GM15510 (cell line): ENCODE results near the gene ZNFX1.

Experiments used
- POLR2A ChIP-seq: IDR thresholded peaks from 3 replicates; pipeline ENCODE4 v1.6.1; 2011; ENCODE audit warnings: borderline replicate concordance; ENCODE audit not compliant: insufficient read length; ENCODE audit errors: extremely low read depth

Gene ZNFX1

DNA sequence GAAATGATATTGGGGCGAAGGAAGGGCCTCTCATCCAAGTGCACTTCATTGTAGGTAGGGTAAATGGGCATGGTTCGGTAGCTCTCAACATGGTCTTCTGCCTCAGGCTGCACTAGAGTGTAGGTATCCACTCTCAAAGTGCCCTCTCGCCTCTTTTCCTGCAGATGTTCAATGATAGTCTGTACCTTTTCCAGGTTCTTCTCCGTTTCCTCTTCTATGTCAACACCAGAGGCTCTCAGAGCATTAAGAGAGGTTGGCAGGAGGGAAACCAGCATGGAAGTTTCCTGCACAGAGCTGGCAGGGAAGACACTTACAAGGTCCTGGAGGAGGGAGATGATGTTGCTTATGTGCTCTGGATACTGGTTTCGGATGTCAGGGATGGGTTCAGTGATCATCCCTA lies 7.1 kb downstream of the ZNFX1 start:
- TF ChIP-seq POLR2A, result no peak

DNA sequence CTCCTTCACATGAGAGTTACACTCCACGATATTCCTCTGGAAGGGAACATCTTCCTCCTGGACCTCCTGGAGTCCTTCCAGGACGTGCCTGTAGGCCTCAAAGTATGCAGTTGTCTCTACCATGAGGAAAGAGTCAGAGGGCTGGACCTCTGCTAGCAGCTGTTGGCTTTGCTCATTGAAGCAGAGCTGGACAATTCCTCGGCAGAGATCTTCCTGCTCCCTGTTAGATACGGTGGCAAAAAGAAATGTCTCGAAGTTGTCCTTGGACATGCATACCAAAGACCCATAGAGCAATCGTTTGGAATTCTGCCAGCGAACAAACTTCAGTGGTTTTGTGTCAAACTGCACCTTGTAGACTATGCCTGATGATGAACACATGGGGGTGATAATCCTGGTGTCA lies 7.7 kb downstream of the ZNFX1 start:
- TF ChIP-seq POLR2A, result no peak

DNA sequence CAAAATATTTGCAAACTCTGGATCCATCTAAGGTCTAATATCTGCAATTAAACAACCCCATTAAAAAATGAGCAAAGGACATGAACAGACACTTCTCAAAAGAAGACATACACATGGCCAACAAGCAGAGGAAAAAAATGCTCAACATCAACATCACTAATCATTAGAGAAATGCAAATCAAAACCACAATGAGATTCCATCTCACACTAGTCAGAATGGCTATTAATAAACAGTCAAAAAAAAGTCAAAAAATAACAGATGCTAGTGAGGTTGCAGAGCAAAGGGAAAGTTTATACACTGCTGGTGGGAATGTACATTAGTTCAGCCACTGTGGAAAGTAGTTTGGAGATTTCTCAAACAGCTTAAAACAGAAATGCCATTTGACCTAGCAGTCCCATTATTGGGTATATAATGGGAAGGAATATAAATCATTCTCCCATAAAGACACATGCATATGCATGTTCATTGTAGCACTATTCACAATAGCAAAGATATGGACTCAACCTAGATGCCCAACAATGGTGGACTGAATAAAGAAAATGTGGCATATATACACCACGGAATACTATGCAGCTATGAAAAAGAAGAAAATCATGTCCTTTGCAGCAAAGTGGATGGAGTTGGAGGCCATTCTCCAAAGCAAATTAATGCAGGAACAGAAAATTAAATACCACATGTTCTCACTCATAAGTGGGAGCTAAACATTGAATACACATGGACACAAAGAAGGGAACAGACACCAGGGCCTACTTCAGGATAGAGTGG lies 9.1 kb downstream of the ZNFX1 start:
- no peak for TF ChIP-seq POLR2A

DNA sequence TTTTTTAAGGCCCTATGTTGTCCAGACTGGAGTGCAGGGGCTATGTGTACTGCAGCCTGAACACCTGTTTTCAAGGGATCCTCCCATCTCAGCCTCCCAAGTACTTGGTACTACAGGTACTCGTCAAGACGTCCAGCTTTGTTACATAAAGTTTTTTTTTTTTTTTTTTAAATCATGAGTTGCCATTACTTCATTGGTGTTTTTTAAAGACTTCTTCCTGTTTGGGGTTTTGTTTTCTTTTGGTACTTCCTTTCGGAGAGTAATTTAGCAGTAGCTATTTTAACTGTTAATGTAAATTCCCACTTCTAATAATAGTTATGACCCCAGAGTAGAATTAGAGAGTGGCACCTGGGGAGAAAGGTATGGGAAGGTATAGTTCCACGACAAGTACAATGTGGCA lies 10.5 kb downstream of the ZNFX1 start:
- TF ChIP-seq POLR2A, result no peak

DNA sequence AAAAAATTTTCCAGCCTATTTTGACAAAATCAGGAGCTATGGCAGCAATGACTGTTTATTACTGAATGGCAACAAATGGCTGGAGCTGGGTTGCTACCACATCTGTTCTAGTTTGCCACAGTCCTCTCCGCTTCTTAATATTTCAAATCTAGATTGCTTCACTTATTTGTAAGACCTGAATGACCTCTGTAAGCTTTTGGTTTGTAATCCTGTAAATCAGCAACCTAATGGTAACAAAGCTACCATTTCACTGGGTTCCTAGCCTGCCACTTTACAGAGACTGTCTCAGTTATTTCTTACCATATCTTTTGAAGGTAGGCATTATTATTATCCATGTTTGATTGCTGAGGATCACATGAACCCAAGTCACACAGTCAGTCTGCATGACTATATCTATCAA lies 15.4 kb downstream of the ZNFX1 start:
- no peak for TF ChIP-seq POLR2A

DNA sequence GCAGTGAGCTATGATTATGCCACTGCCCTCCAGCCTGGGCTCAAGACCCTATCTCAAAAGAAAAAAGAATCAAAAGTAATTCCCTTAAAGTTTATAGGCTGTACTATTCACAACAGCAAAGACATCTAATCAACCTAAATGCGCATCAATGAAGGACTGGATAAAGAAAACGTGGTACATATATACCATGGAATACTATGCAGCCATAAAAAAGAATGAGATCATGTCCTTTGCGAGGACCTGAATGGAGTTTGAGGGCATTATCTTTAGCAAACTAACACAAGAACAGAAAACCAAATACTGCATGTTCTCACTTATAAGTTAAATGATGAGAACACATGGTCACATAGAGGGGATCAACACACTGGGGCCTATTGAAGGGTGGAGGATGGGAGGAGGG lies 16.7 kb downstream of the ZNFX1 start:
- no peak for TF ChIP-seq POLR2A

DNA sequence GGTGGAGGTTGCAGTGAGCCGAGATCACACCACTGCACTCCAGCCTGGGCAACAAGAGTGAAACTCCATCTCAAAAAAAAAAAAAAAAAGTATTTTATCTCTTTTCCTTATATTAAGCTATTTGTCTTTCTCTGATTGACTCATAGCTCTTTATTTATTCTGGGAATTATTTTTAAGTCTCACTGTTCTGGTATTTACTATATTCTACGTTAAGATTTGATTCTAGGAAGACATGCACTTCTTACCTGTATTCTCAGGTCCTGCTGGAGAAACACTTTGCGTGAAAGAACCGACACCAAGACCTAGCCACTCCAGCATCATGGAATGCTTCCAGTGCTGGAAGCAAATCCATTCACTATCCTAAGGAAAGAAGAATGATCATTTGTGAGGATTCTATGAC lies 17.6 kb downstream of the ZNFX1 start:
- TF ChIP-seq POLR2A, result no peak

DNA sequence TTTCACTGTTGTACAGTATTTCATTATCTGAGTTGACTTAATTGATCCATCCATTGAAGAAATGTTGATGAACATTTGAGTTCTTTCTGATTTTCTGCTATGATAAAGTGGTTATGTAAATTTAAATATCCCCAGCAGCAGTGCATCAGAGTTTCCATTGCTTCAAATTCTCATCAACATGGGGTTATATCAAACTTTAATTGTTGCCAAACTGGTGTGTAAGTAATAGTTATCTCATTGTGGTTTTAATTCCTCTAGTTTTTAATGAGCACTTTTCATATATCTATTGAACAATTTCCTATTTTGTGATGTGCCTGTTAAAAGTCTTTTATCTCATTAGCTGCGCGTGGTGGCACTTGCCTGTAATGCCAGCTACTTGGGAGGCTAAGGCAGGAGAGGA lies 18.1 kb downstream of the ZNFX1 start:
- TF ChIP-seq POLR2A, result no peak

DNA sequence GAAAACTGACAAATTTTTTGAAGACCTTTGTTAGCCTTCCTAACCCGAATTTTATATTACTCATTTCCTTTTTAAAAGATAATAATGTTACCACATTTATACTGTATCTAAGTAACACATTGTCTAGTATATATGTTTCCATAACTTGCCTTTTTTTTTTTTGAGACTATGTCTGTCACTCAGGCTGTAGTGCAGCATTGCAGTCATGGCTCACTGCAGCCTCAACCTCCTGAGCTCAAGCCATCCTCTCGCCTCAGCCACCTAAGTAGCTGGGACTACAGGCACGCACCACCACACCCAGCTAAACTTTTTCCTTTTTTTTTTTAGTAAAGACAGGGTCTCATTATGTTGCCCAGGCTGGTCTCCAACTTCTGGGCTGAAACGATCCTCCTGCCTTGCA lies 18.6 kb downstream of the ZNFX1 start:
- TF ChIP-seq POLR2A, result no peak

DNA sequence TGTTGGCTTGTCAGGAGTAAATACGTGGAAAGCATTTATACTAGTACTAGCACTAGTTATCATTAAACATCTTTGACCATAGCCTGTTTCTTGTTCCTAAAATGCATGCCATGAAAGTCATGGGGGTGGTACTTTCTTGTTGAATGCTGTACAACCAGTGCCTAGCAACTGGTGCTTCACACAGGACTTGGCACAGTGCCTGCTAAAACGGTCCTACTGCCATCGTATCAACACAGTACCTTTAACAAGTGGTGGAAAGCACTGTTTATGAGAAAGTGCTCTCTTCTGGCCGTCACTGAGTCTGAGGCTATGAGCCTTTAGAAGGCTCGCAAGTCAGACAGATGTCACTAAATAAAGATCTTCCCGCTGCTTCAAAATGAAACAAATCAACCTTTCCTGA lies 21.6 kb downstream of the ZNFX1 start:
- no peak for TF ChIP-seq POLR2A

DNA sequence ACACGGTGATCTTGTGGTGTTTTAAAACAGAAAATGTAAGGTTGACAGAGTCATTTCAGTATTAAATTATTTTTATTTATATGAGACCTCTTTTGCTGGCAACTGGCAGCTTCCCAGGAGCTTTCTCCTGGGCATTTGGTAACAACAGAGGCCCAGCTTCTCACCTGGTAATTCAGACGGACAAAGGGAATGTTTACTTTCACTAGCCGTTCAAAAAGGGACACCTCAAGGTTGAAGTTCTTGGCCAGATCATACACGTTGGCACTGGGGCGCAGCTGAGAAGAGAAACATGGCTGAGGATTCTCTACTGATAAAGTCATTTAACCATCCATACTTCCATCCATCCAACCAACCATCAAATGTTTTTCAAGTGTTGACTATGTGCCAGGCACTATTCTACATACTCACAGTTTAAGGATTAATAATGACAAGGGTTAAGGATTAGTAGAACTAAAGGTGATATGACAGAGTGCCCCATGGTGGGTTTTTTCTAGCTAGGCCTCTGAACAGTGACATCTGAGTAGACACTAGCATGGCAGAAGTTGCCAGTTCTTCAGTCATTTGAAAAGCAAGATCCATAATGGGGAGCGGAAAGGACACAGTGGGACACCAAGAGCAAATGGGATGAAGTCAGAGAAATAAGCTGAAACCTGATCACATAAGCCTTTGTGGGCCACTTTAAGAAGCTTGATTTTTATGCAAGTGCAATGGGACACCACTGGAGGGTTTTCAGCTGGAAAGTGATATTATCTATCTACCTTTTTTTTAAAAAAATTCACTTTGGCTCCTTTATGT lies 25.1 kb downstream of the ZNFX1 start:
- no peak for TF ChIP-seq POLR2A

DNA sequence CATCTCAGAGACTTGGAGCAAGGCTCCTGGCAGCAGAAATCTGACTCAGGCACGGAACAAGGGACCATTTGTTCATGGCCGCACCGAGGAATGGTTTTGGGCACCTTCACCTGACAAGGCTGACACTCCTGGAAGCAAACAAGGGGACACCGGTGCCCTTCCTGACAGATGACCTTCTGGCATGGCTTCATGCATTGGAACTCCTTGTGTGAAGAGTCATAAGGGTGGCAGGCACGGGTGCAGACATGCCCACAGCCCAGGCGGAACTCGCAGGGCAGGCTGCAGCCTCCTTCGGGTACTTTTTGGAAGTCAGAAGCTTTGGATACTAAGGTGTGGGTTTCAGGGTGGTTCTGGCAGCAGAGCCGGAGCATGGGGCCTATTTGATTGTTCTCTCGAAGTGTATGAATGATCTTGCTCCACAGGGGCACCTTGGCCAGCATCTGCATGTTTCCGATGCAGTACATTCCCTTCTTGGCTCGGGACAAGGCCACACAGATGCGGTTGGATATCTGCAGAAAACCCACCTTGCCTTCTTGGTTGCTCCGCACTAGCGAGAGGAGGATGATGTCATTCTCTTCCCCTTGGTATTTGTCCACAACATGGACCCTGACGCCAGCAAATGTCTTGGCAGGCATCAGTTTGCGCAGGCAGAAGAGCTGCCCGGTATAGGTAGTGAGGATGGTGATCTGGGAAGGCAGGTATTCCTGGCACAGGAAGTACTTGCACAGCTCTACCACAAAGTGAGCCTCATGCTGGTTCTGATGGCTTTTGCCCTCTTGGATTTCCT lies 28.8 kb downstream of the ZNFX1 start:
- no peak for TF ChIP-seq POLR2A

DNA sequence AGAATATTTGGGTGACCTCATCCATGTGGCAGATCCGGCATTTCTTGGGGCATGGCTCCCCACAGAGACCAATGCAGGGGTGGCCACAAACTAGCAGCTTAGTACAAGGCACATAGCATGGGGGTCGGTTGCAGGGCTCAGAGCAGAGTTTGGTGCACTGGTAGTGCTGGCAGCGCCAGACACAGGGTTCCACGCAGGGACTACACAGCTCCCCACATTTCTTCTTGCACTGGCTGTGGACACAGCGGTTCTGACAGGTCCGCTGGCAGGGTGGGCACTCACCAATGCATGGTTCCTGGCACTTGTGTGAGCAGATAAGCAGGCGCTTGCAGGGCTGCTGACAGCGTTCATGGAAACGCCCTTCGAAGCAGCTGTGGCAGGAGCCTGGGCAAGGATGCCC lies 29.6 kb downstream of the ZNFX1 start:
- TF ChIP-seq POLR2A, result no peak

DNA sequence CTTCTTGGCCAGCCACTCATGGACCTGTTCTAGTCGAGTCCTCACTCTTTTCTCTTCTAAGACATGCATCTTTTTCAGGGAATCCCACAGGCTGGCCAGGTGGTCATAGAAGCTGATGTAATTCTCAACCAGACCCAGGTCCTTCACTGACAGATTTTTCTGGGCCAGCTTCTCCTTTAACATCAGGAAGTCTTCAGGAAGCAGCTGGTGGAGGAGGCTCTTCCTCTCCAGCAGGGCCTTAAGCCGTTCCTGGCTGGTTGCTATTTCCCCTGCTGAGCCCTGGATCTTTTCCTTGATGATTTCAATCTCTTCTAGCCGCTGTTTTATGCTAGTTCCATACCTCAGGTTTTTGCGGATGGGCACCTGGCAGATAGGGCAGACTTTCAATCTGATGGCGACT lies 30.1 kb downstream of the ZNFX1 start:
- no peak for TF ChIP-seq POLR2A

DNA sequence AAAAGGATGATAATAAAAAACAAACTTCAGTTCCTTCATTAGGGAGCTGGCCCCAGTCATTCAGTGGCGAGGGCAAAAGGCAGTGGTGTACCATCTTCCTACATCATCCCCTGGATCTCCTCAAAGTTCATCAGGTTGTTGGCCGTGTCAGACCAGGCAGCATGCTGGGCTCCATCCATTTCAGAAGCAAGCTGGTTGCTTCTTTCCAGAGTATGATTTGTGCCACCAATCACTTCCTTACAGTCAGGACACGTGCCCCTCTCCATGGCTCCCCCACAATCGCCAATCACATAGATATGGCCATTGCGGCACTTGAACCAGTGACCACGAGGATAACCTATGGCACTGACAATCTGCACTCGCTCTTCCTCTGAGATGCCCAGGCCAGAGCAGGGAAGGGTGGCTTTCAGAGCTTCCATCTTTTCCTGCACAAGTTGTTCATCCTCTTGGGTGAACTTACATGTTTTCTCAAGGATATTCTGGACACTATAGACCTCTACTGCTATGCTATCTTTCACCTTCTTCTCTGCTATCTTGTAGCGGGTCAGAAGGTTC lies 30.6 kb downstream of the ZNFX1 start:
- TF ChIP-seq POLR2A, result no peak
